ENCODE data around the gene PLA2G4A. TPM values are rescaled to one million over a fixed set of nuclear protein-coding genes. Genes with fewer than 3 reads are reported as not detected.

The PLA2G4A gene
- polyA plus RNA-seq, 1 donor (not counting 4 experiments of a cell fraction or from before 2014, with no cell fraction given), result 29.2 TPM

DNA sequence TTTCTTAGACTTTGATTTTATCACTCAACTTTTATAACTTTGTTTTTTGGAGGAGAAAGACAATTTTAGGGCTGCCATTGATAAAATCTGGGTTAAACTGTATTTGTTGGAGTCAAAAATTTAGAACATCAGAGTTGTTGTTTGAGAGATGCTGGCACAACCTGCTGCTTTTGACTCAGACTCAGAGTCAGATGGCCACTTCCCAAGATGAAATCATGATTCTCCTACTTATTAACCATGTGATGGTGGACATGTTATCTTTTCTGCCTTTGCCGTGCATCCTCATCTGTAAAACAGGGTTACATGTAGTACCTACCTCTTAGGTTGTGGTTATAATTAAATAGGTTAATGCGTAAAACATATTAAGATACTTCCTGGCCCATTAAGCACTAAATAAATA lies 71.2 kb downstream of the PLA2G4A start:
- H3K27me3 ChIP-seq (ENCODE audit: control insufficient read depth, extremely low read depth, insufficient read depth, low read length), result no peaks in the 10 kb centered on the region
- no peak overlapping the region for H3K4me3 ChIP-seq (ENCODE audit: control insufficient read depth in 2 of 3, extremely low read depth in 1 of 3, insufficient read depth in 2 of 3, low read depth in 1 of 3, low read length in 3 of 3)
- H3K4me2 ChIP-seq (ENCODE audit: control insufficient read depth, extremely low read depth, insufficient read depth, low read depth, low read length), result no peak overlapping the region
- H4K20me1 ChIP-seq (ENCODE audit: control insufficient read depth, extremely low read depth, insufficient read depth, low read length), result no peaks in the 10 kb centered on the region
- H3K4me1 ChIP-seq (ENCODE audit: control insufficient read depth, extremely low read depth, insufficient read depth, low read length), result peaks cover 15% of the 10 kb centered on the region
- H3K9me1 ChIP-seq (ENCODE audit: control insufficient read depth, extremely low read depth, insufficient read depth, low read length), result no peaks in the 10 kb centered on the region
- H3K27ac ChIP-seq (ENCODE audit: control insufficient read depth, insufficient read depth, low read length), result no peak overlapping the region
- H3K36me3 ChIP-seq (ENCODE audit: control insufficient read depth in 2 of 2, extremely low read depth in 1 of 2, insufficient read depth in 2 of 2, low read length in 2 of 2), result no peaks in the 10 kb centered on the region
- dilution Hi-C loops (cut with MboI; ENCODE audit: extremely low pct_ligation_motif_present, low sequenced_read_pairs), result no loop called here
- no peaks in the 10 kb centered on the region for H3K79me2 ChIP-seq (ENCODE audit: control insufficient read depth, insufficient read depth, low read length)
- FAIRE-seq (no peak), DNase-seq (ENCODE audit: low read depth, low spot score) (no peak)
- no peak overlapping the region for H3K9ac ChIP-seq (ENCODE audit: control insufficient read depth, extremely low read depth, insufficient read depth, low read length)
- no peak overlapping the region for H2AFZ ChIP-seq (ENCODE audit: control insufficient read depth, low read length)
- no peak for TF ChIP-seq EZH2 (IDR thresholded peaks at IDR 0.05; ENCODE audit: low read length)
- TF ChIP-seq, protein P1, sequence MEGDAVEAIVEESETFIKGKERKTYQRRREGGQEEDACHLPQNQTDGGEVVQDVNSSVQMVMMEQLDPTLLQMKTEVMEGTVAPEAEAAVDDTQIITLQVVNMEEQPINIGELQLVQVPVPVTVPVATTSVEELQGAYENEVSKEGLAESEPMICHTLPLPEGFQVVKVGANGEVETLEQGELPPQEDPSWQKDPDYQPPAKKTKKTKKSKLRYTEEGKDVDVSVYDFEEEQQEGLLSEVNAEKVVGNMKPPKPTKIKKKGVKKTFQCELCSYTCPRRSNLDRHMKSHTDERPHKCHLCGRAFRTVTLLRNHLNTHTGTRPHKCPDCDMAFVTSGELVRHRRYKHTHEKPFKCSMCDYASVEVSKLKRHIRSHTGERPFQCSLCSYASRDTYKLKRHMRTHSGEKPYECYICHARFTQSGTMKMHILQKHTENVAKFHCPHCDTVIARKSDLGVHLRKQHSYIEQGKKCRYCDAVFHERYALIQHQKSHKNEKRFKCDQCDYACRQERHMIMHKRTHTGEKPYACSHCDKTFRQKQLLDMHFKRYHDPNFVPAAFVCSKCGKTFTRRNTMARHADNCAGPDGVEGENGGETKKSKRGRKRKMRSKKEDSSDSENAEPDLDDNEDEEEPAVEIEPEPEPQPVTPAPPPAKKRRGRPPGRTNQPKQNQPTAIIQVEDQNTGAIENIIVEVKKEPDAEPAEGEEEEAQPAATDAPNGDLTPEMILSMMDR (optimal IDR thresholded peaks at IDR 0.05 in 1 of 3, IDR thresholded peaks at IDR 0.05 in 1 of 3, conservative IDR thresholded peaks at IDR 0.05 in 1 of 3; ENCODE audit: extremely low read depth in 1 of 3, insufficient read depth in 2 of 3, low read length in 3 of 3), result no peak
- no peaks in the 10 kb centered on the region for H3K9me3 ChIP-seq (ENCODE audit: control insufficient read depth, low read depth, low read length)

DNA sequence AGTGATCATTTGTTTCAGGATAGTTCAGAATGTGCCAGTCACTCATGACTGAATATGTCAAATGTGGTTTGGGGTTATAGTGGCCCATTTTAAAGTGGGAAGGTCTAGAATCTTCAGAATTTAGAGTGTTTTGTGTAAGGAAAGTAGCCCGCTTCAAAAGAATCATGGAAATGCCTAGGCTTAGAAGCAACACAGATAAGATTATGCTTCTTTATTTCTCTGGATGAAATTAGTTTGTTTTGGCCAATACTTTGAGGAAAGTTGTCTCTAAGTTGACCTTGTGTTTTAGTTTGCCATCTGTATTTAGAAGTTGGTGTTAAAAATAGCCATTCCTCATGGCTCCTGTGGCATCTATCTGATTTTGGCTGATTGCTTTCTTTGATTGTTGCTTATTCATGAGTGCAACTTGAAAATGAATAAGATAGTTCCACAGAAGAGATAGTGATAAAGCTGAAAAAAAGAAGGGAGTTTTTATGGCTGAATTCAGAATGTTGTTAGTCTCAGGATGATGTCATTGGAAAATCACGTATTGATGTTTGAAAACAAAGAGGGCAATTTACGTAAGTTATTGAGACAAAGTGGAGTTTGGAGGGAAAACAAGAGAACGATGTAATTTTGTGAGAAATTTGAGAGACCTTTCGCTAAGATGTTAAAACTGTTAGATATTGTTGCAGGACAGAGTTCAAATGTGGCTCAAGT lies 71.9 kb downstream of the PLA2G4A start:
- TF ChIP-seq, protein P1 (optimal IDR thresholded peaks at IDR 0.05 in 1 of 3, IDR thresholded peaks at IDR 0.05 in 1 of 3, conservative IDR thresholded peaks at IDR 0.05 in 1 of 3; ENCODE audit: extremely low read depth in 1 of 3, insufficient read depth in 2 of 3, low read length in 3 of 3), result no peak
- no peak for TF ChIP-seq EZH2 (IDR thresholded peaks at IDR 0.05; ENCODE audit: low read length)
- Histone ChIP-seq H3K27me3 (ENCODE audit: control insufficient read depth, extremely low read depth, insufficient read depth, low read length) (no peaks in the 10 kb centered on the region), H3K79me2 (ENCODE audit: control insufficient read depth, insufficient read depth, low read length) (no peaks in the 10 kb centered on the region), H3K4me3 (ENCODE audit: control insufficient read depth in 2 of 3, extremely low read depth in 1 of 3, insufficient read depth in 2 of 3, low read depth in 1 of 3, low read length in 3 of 3) (no peak overlapping the region), H4K20me1 (ENCODE audit: control insufficient read depth, extremely low read depth, insufficient read depth, low read length) (no peaks in the 10 kb centered on the region), H2AFZ (ENCODE audit: control insufficient read depth, low read length) (no peak overlapping the region), H3K9me1 (ENCODE audit: control insufficient read depth, extremely low read depth, insufficient read depth, low read length) (no peaks in the 10 kb centered on the region), H3K27ac (ENCODE audit: control insufficient read depth, insufficient read depth, low read length) (no peak overlapping the region), H3K36me3 (ENCODE audit: control insufficient read depth in 2 of 2, extremely low read depth in 1 of 2, insufficient read depth in 2 of 2, low read length in 2 of 2) (no peaks in the 10 kb centered on the region), H3K4me1 (ENCODE audit: control insufficient read depth, extremely low read depth, insufficient read depth, low read length) (peaks cover 13% of the 10 kb centered on the region), H3K9me3 (ENCODE audit: control insufficient read depth, low read depth, low read length) (no peaks in the 10 kb centered on the region), H3K4me2 (ENCODE audit: control insufficient read depth, extremely low read depth, insufficient read depth, low read depth, low read length) (no peak overlapping the region), H3K9ac (ENCODE audit: control insufficient read depth, extremely low read depth, insufficient read depth, low read length) (no peak overlapping the region)
- FAIRE-seq (peak; percentile 26), DNase-seq (ENCODE audit: low read depth, low spot score) (no peak)
- dilution Hi-C loops (cut with MboI; ENCODE audit: extremely low pct_ligation_motif_present, low sequenced_read_pairs), result no loop called here

Measured in keratinocyte (primary cell).